Right lobe of liver (tissue), 6 donors: ENCODE results near the gene PLXNC1. TPM values are rescaled to one million over a fixed set of nuclear protein-coding genes. Genes with fewer than 3 reads are reported as not detected.

Experiments used
- ATAC-seq, 4 donors: fragments of 200-7000 bp; cut with Tn5 transposase; one replicate each; pipeline ENCODE4 v1.9.1; 2020; ENCODE audit warnings: mild to moderate bottlenecking in 4 of 4, moderate library complexity in 4 of 4
- DNase-seq, 3 donors: peaks; one replicate each; pipeline ENCODE4 v3.0.0-alpha.2; 2020
- H3K27ac ChIP-seq, 3 donors: fragments of 200-600 bp; one replicate each; pipeline ENCODE4 v1.8.0; 2022
- H3K27me3 ChIP-seq, 2 donors: fragments of 200-600 bp; one replicate each; pipeline ENCODE4 v1.8.0; 2022
- H3K36me3 ChIP-seq, 4 donors: fragments of 200-600 bp; sonication (generic) in 1 of 4; one replicate each; pipeline versions ENCODE4 v1.5.1 to v1.8.0; 2017 to 2022; ENCODE audit warnings: control low read depth in 1 of 4
- H3K4me1 ChIP-seq, 4 donors: fragments of 200-600 bp; sonication (generic) in 1 of 4; one replicate each; pipeline versions ENCODE4 v1.5.1 to v1.8.0; 2017 to 2022; ENCODE audit warnings: control low read depth in 1 of 4
- H3K4me3 ChIP-seq, 3 donors: fragments of 200-600 bp; one replicate each; pipeline ENCODE4 v1.8.0; 2022
- H3K9me3 ChIP-seq, 4 donors: fragments of 200-600 bp; sonication (generic) in 1 of 4; one replicate each; pipeline versions ENCODE4 v1.5.1 to v1.8.0; 2017 to 2022; ENCODE audit warnings: control low read depth in 1 of 4
- CTCF ChIP-seq, 4 donors: fragments of 200-600 bp in 3 of 4; fragments of 450-650 bp in 1 of 4; IDR thresholded peaks; one replicate each; pipeline versions ENCODE4 v1.5.1 to v1.8.0; 2016 to 2022; ENCODE audit warnings: antibody characterized with exemption in 4 of 4, mild to moderate bottlenecking in 2 of 4
- POLR2A ChIP-seq: fragments of 450-650 bp; IDR thresholded peaks from one replicate; pipeline ENCODE4 v1.6.1; 2017; ENCODE audit warnings: antibody characterized with exemption, mild to moderate bottlenecking
- WGBS: methylation state at CpG from one replicate; pipeline ENCODE4 v1.1.6; 2018; ENCODE audit warnings: low coverage, low lambda C conversion rate; ENCODE audit not compliant: insufficient coverage; ENCODE audit errors: missing lambda C conversion rate; 5-methylcytosine and 5-hydroxymethylcytosine counted together
- intact Hi-C, 2 donors: fragments of 100-400 bp; cut with DNase I; formaldehyde crosslinking; loops; one replicate each; pipeline versions ENCODE4 v1.11.2 to v1.14.1; 2022
- total RNA-seq, 6 experiments: library from RNA; depleted of rRNA in 2 of 6; stranded (reverse); fragments of >200 nt in 2 of 6; fragmentation: NEBNext Ultra II Directional in 3 of 6; extraction: Animal tissue kit (Norgen Biotek cat#: 25700) in 3 of 6; gene quantifications; one replicate each; pipeline versions ENCODE4 v1.1.0 to v1.2.4, GENCODE V29; 2016 to 2023
- donor health status: DM: no; HTN: yes; CAD: no.
- donor health status: DM: no; HTN: no; CAD: no.
- donor health status: DM: no; HTN: no; CAD: no.
- donor health status: DM: no; HTN: yes; CAD: no.
- donor health status: DM: no; HTN: yes; CAD: no.

The PLXNC1 gene
- total RNA-seq, 6 experiments from 2014 or later = 1.6 to 7.0 (median 3.5) TPM

- no peak for ATAC-seq
Observed at GRCh38 chr12:94146166-94146936, 2.0 kb upstream of the PLXNC1 start.

GRCh38 chr12:94147387-94147990 is 888 bp upstream of the PLXNC1 start:
- ATAC-seq (no peak), DNase-seq (no peak)
- H3K4me3 ChIP-seq = peak overlapping the region; percentile 45 to 55 (median 54)
- no peaks in the 10 kb centered on the region for H3K27me3 ChIP-seq
- intact Hi-C loops = loop anchor here (5.0 to 10.0 kb wide), 3 partner anchors 287 to 767 kb away; no protein-coding TSS in a partner anchor
- 81% methylated on average over 8 of the region's 13 CpGs for WGBS
- no peaks in the 10 kb centered on the region for H3K9me3 ChIP-seq
- no peak for TF ChIP-seq POLR2A
- TF ChIP-seq CTCF (IDR thresholded peaks at IDR 0.05) = no peak
- H3K36me3 ChIP-seq = no peaks in the 10 kb centered on the region
- H3K4me1 ChIP-seq = peaks cover 0 to 36% (median 12%) of the 10 kb centered on the region in 4 donors
- no peak overlapping the region for H3K27ac ChIP-seq

More at GRCh38 chr12:94146166-94146936, 2.0 kb upstream of the PLXNC1 start:
- H3K4me3 ChIP-seq = no peak overlapping the region
- DNase-seq = no peak
- no peak overlapping the region for H3K27ac ChIP-seq
- TF ChIP-seq POLR2A (no peak), CTCF (IDR thresholded peaks at IDR 0.05) (no peak)
- intact Hi-C loops = loop anchor here (5.0 to 10.0 kb wide), 3 partner anchors 288 to 768 kb away; no protein-coding TSS in a partner anchor
- no peaks in the 10 kb centered on the region for H3K36me3 ChIP-seq
- H3K9me3 ChIP-seq = no peaks in the 10 kb centered on the region
- peaks cover 0 to 25% (median 8%) of the 10 kb centered on the region in 4 donors for H3K4me1 ChIP-seq
- 73% methylated on average over 7 of the region's 9 CpGs for WGBS
- no peaks in the 10 kb centered on the region for H3K27me3 ChIP-seq

GRCh38 chr12:94148739-94149118 is 352 bp downstream of the PLXNC1 start:
- Histone ChIP-seq H3K4me3 (peak overlapping the region; percentile 45 to 55 (median 54)), H3K27ac (peak overlapping the region in 1 of 3 donors; percentile 49), H3K4me1 (peaks cover 0 to 44% (median 15%) of the 10 kb centered on the region in 4 donors), H3K36me3 (no peaks in the 10 kb centered on the region), H3K9me3 (no peaks in the 10 kb centered on the region), H3K27me3 (no peaks in the 10 kb centered on the region)
- intact Hi-C loops = loop anchor here (5.0 to 10.0 kb wide), 3 partner anchors 286 to 766 kb away; no protein-coding TSS in a partner anchor
- TF ChIP-seq CTCF (IDR thresholded peaks at IDR 0.05) = no peak
- no peak for TF ChIP-seq POLR2A
- WGBS = no CpG with 5 or more reads among the region's 62 CpGs
- DNase-seq (no peak), ATAC-seq (no peak)

GRCh38 chr12:94149119-94149780 is 873 bp downstream of the PLXNC1 start:
- ATAC-seq = peak in 3 of 4 donors; percentile 5 to 44 (median 14)
- peak overlapping the region; percentile 45 to 55 (median 54) for H3K4me3 ChIP-seq
- no peaks in the 10 kb centered on the region for H3K9me3 ChIP-seq
- WGBS = 0% methylated on average over 1 of the region's 76 CpGs
- H3K27me3 ChIP-seq = no peaks in the 10 kb centered on the region
- peak overlapping the region in 1 of 3 donors; percentile 49 for H3K27ac ChIP-seq
- H3K4me1 ChIP-seq = peaks cover 0 to 44% (median 15%) of the 10 kb centered on the region in 4 donors
- intact Hi-C loops = loop anchor here (5.0 to 10.0 kb wide), 3 partner anchors 286 to 766 kb away; no protein-coding TSS in a partner anchor
- TF ChIP-seq POLR2A (no peak), CTCF (IDR thresholded peaks at IDR 0.05) (peak in 3 of 4 donors; percentile 32 to 40 (median 35))
- peak; percentile 65 to 83 (median 69) for DNase-seq
- H3K36me3 ChIP-seq = no peaks in the 10 kb centered on the region
